G401.6 (cell line): ENCODE results near the gene SLC25A21.
"Not testable (repeated sequence)": the region's sequence is repeated elsewhere in the genome, so short reads cannot be mapped to it uniquely, and the experiment has no call there.

Experiments used
- FAIRE-seq: peaks from 2 replicates; lab custom pipeline; 2012; peaks lifted over from hg19 to GRCh38; lab: Jason Lieb, UNC

Gene SLC25A21

DNA sequence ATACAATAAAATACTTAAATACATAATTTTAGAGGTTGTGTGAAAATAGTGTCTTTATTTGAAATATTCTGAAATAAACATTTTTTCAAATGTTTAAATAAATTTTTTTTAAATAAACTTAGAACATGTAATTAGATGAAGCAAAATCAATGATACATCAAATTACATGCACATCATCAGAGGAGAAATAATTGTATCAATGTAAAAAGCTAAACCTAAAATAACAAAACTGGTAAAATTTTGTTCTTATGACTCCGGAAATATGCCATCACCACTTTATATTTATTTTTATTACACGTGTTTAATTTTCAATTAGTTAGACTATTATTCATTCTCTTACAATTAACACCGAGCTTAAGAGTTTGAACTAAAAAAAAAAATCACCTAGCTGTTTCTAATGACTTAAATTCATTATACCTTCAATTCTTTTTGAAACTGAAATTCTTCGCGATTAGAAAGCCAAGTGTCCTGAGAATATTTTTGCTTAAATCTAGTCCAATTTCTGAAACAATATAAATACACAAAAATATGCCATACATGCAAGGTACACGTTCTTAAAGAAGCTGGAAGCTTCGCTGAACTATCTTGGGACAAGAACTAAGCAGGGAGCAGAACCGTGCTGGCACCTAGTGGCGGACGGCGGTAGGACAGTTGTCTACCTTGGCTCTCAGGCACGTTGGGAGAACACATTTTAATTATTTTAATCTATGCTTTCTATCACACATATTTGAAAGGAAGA, 230.5 kb downstream of the SLC25A21 start:
- peak; percentile 89 for FAIRE-seq

DNA sequence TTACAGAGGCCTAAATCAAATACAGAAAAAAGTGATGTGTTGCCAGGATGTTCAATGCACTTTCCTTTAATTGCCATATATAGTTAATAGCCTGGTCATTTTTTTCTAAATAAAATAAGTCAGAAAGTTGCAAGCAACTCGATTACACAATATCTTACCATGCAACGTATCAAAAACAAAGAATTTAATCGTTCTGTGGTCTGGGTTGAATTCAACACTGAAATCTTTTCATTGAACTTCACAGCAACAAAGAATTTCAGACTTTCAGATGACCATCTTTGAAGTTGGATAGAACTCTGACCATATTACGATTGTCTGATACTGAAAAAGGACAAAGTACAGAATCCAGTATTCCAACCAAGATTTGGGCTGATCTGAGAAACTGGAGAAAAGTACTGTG, 231.9 kb downstream of the SLC25A21 start:
- FAIRE-seq: no peak

DNA sequence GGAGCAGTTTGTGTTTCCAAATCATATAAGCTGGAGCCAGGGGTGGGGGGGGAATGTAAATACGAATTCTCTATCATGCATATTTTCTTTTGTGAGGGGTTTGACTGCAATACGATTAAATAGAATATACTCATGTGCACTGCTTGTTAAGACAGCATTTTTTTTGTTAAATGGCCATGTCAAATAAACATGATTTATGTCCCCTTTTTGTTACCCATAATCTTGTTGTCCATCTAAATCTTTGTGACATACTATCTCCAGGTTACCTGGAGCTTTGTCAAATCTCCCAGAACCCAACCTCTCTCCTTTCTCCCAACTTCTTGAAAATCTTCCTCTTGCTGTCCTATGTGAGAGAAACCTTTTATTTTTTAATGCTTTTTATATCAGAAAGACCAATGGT, 233.1 kb downstream of the SLC25A21 start:
- FAIRE-seq: no peak

DNA sequence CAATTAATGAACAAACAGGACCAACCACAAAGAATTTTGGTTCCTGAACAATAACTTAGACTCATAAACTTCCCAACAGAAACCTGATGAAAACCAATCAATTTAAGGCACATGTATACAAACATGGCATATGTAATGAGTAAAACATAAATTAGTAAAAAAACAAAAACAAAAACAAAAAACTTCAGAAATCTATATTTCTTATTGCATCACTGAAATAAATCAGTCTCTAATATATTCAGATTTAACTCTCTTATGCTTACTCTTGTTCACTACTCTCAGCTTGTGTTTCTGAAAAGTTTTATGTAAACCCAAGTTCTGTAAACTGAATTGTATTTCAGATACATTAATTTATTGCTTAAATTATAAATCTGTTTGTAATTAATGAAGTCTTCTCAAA, 233.7 kb downstream of the SLC25A21 start:
- no peak for FAIRE-seq

DNA sequence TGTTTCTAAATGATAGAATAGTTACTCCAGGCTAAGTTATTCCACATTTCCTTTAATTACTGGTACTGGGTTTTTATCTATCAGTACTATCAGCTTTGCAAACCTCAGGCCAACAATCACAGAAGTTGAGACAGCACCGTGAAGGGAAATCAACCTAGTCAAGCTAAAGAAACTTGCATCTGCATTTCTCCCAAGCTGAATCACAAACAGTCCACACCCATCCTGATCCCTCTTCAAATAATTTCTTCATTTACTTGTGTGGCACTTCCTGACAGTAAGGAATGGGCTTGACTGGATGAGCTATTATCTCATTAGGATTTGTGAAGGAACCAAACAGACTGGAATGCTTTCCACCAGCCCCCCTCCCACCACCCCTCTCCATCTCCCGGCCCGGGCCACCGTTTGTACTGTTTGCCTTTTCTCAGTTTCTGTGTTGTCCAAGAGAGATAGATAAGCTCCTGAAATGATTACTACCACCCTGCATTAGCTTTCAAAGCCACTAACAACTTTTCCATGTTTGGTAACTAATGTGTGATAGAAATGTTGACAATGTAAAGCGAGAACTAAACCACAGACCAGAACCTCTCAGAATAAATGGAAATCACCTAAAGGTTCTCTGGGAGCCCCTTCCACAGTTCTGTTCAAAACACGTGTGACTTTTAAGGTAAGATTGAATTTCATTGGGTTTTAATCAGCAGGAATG, 236.3 kb downstream of the SLC25A21 start:
- FAIRE-seq: no peak

DNA sequence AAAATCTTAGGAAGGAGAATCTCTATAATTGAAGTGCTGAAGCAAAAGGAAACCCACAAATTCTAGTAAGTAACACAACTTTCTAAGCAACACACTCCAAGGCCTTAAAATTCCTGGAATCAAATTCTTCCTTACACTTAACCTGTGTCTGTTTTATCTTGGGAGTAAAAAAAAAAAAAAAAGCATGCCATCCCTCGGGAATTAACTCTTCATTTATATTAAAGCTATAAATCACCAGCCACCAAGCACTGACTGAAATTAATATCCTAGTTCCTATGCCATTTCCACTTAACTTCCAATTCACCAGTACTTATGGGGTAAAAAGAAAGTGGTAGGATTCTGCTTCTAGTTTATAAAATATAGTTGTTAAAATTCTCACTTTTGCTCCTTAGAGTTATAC, 238.1 kb downstream of the SLC25A21 start:
- no peak for FAIRE-seq

DNA sequence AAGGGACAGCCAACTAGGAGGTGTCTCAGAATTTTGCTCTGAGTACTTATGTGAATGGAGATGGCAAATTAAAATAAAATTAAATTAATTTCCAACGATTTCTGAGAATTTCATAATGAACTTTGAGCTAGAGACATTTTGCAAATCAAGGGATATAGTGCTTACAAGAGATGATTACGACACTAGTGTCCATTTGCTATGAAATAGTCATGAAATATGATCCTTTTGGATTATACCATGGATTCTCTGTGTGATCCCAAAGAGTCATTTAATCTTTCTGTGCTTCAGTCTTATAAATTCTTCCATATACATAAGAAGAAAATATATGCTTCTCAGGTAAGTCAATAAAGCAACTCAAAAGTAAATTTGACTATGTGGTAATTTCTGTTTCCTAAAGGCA, 240.6 kb downstream of the SLC25A21 start:
- no peak for FAIRE-seq

DNA sequence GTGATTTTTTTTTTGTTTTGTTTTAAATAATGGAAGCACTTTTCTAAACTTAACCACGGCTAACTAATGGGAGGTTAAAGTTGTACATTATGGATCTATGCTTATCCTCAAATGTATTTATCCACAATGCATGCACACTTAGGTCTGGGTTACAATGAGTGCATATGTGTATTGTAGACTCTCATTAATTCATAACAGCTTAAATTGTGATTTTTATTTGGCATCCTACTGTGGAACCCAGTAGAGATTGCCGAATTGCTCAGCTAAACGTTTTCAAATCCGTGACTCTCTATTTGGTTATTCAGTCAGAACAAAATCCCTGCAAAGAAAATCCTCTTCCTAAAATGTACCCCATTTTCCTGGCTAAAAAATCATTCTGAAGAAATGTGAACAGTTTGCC, 244.0 kb downstream of the SLC25A21 start:
- FAIRE-seq: no peak

DNA sequence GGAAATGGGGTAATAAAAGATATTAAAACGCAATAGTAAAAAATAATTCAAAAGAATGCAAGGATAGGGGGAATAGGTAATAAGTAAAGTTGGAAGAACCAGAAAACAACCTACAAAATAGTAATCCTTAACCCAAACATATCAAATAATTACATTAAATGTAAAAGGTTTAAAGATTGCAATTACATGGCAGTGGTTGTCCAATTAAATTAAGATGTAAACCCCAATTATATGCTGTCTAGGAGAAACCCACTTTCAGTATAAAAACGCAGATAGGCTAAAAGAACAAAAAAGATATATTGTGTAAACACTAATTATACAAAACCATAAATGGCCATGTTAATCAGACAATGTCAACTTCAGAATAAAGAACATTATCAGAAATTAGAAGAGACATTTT, 247.3 kb downstream of the SLC25A21 start:
- no peak for FAIRE-seq

DNA sequence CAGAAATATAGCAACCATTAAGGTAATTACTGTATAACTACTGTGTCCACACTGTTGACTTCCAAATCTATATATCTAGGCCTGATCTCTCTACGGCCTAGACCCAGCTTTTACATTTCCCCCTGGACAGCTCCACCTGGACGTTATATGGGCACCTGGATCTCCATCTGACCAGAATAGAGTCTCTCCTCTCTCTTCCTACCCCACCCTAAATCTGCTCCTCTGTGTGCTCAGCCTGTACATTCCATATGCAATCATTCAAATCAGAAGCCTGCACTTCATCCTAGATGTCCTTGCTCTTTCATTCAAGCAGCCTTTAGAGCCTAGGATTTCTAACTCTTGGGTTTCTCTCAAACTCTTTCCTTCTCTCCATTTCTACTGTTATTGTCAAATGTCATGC, 255.7 kb downstream of the SLC25A21 start:
- no peak for FAIRE-seq

DNA sequence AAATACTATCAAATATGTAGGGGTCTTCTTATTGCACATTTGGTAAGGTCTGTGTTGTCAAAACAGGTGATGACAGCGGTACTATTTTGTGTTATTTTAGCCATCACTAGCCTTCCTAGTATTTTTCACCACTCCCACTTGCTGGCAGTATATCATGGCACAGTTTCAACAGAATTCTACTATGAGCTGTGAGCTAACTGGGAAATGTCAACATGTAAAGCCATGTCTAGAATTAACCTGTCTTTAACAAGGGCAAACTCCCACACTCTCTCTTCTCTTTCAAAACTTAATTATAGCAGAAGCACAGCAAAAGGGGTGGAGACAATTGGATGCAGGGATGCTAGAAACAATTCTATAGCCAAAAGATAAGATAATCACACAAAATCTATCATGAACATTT, 257.3 kb downstream of the SLC25A21 start:
- no peak for FAIRE-seq

DNA sequence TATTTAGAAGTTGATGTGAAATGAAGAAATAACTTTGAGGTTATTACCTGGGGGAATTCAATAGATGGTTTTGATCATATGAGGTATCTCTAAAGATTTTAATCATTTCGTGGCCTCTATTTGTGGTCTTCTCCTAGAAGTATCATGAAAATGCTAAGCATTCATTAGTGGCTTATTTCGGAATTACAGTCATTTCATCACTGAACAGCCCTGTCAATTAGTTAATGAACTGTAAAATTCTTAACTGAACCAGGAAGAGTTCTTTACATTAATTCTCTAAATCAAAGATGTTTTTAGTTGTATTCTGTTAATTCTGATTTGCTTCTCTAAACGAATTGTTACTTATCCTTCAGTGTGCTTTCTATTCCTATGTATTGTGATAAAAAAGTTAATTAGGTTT, 261.8 kb downstream of the SLC25A21 start:
- no peak for FAIRE-seq

DNA sequence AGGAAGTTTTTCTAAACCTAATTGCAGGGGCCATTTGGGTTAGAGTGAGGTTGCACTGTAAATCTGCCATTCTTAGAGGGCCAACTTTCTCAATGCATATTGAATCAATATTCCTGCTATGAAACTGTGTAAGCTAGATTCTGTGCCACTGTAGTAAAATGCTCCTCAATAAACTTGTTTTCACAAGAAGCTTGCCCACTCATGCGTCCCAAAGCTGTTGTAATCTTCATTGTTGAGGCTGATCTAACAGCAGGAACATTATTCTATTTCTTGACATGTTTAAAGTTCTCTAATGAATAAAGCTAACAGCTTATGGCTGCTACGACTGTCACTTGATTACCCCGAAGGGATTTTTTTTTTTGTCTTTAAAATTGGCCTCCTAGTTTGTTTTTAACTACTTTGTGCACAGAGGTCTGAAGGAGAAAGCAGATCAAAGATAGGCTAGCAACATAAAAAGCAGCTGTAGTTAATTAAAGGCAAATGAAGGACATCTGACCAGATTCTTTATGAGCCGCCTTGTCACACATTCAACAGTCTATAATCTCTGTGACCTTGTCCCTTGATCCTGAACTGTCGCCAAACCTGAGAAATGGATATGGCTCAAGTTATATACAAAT, 267.0 kb downstream of the SLC25A21 start:
- no peak for FAIRE-seq

DNA sequence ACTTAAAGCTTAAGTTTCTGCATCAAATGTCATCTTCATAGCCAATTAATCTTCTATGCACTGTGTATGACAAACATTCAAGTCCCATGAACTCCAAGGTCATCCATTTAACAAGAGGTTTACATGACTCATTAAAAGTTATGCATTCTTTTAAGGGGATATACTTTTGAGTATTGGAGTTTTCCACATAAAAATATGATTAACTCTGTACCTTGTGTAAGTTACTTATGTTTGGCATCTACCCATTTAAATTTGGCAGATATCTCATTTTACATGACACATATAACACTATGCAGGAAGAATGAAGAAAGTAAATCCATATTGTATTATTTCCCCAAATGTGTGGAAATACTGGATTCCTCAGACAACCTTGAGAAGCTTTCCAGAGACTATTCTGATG, 270.5 kb downstream of the SLC25A21 start:
- no peak for FAIRE-seq

DNA sequence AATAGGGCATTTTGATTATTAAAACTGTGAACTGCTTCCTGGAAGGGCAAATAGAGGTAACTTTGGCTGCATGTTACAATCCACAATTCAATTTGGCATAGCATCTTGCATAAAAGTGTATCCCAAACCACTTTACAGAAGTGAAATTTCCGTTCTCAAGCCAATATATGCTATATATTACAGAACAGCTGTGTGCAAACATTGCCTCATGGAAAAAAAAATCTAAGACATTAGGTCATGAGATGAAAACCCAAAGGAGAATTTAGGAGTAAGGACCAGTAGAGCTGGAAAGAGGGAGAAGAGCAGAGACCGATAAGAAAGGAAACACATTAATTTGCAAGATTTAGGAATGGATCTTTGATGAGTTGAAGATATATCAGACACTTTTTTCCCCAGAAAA, 271.6 kb downstream of the SLC25A21 start:
- no peak for FAIRE-seq

DNA sequence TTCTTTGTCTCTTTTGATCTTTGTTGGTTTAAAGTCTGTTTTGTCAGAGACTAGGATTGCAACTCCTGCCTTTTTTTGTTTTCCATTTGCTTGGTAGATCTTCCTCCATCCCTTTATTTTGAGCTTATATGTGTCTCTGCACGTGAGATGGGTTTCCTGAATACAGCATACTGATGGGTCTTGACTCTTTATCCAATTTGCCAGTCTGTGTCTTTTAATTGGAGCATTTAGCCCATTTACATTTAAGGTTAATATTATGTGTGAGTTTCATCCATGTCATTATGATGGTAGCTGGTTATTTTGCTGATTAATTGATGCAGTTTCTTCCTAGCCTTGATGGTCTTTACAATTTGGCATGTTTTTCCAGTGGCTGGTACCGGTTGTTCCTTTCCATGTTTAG, 276.1 kb downstream of the SLC25A21 start:
- FAIRE-seq: not testable (repeated sequence)

DNA sequence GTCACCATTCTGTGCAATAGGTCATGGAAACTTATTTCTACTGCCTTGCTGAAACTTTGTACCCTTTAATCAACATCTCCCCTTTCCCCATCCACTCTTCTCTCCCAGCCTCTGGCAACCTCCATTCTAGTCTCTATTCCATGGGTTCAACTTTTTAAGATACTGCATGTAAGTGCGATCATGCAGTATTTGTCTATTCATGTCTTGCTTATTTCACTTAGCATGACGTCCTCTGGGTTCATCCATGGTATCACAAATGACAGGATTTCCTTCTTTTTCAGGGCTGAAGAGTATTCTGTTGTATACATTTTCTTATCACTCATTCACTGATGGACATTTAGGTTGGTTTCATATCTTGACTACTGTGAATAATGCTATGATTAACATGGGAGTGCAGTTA, 288.4 kb downstream of the SLC25A21 start:
- FAIRE-seq: no peak

DNA sequence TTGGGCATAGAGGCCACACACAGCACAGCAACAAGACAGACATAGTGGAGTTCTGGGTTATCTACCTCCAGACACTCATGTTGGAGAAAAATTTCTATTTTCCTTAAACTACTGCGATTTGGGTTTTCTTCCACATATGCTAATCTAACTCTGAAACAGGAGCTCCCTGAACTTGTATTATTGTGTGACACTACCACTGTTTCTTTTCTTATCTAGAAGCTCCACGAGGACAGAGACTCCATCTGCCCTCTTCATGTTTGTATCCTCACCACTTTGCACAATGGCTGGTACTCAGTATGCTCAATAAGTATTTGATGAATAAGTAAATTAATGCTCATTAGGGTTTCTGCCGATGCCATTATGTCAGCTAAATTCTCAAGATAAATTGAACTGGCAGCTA, 292.1 kb downstream of the SLC25A21 start:
- FAIRE-seq: no peak

DNA sequence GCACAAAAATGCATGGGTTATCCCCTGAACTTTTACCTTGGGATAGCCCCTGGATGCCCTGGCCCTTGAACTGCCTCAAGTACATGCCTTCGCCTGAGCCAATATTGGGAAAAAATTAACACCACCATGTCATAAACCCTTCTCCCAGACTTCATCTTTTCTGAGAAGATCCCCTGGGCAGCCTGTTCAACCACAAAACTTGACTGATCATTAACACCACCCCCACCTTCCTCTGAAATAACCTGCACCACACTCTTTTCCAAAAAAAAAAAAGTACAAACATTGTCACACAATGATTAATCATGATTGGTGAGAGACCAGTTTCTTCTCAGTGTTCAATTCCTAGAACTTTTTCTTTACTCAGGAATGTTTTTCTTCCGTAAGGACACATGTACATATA, 292.8 kb downstream of the SLC25A21 start:
- FAIRE-seq: no peak

DNA sequence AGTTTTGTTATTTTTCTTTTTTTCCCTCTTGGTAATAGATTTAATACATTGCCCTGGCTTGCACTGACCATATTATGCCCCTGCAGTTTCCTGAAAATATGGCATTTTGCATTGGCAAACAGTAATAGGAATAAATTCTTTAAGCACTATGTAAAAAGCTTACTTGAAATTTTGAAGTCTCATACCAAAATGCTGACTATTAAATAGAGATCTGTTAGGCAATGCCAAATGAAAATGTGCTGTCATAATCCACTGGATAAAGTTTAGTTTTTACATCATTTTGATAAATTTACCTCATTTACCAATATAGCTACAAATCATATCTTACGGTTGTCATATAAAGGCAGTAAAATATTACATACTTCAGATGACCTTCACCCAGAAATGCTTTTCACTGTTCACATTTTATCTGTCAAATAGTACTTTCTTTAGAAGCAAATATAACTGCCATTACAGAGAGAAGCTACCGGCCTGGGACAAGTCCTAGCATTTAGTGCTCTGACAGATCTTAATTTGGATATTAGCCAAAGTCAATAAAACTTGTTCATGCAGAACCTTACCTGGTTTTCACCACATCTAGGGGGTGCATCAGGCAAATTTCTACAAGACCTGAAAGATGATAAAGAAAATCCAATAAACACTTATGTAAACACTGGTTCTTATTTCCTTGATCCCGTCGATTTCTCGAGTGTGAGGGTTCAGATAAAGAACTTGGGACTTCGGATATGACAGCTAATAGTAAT, 297.8 kb downstream of the SLC25A21 start:
- FAIRE-seq: no peak

DNA sequence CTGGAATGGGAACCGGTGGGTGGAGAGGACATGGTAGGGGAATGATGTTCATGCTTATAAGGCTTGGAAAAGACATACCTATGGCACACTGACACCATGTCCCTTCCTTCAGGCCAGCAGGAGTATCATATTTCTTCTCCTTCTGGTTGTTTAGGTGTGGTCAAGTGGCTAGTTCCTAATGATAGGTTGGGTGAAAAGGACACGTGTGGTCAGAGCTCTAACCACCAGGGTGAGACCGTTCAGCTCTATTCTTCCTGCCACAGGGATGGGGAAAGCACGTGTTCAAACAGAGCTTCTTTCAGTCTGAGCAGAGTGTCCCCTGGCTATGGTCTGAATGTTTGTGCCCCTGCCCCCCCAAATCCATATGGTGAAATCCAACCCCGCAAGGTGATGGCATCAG, 301.6 kb downstream of the SLC25A21 start:
- FAIRE-seq: no peak

DNA sequence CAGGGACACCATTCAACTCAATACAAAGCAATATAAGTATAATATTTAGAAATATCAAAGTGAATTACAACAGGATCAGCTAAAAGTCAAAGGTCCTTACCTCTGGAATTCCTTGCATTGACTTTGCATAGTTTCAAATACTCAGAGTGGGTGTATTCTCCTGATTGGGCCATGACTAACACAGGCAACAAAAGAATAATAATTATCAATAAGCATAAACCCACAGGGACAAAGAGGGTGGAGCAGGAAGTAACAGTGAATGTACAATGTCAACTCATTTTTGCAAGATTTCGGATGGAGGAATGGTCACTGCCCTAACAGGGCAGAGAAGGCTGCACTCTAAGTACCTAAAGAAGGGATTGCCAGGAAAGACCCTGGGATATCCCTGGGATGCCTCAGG, 303.3 kb downstream of the SLC25A21 start:
- no peak for FAIRE-seq

DNA sequence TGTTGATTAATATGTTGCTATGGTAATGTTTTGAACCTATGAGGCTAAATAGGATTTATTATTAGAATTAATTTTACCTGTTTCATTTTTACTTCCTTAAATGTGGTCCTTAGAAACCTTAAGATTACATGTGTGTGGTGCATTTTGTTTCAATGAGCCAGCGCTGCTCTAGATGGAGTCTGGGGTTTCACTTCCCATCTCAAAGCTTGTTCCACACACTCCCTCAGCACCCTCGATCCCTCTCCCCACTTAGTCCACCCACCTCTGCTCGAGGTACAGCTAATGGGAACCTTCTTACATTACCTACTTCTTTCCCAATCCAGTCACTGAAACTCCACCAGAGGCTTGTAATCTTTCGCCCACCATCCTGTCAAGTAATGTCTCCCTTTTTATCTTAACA, 305.5 kb downstream of the SLC25A21 start:
- no peak for FAIRE-seq
